GM12864 (cell line): ENCODE data around the gene TIGD6.

Experiments used
- DNase-seq: peaks from one replicate; pipeline ENCODE4 v3.0.0-alpha.2; 2011; ENCODE audit warnings: low read depth
- H3K4me3 ChIP-seq: 2 replicates; pipeline ENCODE4 v1.5.1; 2011; ENCODE audit warnings: mild to moderate bottlenecking, low read depth, low read length, control low read depth
- TF ChIP-seq, protein P1 (sequence below): IDR thresholded peaks from 2 replicates; pipeline ENCODE4 v1.5.1; 2011; ENCODE audit warnings: low read depth, mild to moderate bottlenecking, moderate library complexity, low read length, control low read depth, inconsistent platforms; ENCODE audit errors: missing control alignments

Gene TIGD6

DNA sequence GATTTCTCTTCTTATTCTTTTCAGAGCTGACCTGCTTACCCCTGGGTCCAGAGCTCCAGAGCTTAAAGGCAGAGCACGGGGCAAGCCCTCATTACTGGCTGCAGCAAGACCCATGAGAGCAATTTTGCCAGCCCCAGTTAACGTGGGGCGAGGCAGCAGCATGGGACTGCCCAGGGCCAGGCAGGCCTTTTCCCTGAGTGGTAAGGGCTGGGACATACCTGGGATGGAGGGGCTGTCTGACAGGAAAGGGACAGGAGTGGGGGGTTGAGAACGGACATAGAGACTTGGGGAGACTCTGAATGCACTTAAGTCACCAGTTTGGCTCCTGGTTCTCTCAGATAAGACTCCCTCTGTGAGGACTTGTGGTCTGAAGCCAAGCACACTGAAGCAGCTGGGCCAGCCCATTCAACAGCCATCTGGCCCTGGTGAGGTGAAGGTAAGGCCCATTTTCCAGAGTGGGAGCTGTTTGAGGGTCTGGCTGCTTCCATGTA, 26.3 kb upstream of the TIGD6 start:
- TF ChIP-seq, protein P1, sequence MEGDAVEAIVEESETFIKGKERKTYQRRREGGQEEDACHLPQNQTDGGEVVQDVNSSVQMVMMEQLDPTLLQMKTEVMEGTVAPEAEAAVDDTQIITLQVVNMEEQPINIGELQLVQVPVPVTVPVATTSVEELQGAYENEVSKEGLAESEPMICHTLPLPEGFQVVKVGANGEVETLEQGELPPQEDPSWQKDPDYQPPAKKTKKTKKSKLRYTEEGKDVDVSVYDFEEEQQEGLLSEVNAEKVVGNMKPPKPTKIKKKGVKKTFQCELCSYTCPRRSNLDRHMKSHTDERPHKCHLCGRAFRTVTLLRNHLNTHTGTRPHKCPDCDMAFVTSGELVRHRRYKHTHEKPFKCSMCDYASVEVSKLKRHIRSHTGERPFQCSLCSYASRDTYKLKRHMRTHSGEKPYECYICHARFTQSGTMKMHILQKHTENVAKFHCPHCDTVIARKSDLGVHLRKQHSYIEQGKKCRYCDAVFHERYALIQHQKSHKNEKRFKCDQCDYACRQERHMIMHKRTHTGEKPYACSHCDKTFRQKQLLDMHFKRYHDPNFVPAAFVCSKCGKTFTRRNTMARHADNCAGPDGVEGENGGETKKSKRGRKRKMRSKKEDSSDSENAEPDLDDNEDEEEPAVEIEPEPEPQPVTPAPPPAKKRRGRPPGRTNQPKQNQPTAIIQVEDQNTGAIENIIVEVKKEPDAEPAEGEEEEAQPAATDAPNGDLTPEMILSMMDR, result no peak
- no peak overlapping the region for H3K4me3 ChIP-seq
- DNase-seq, result no peak

GRCh38 chr5:150024346-150024984, 24.0 kb upstream of the TIGD6 start:
- TF ChIP-seq, protein P1, result no peak
- no peak overlapping the region for H3K4me3 ChIP-seq
- no peak for DNase-seq

DNA sequence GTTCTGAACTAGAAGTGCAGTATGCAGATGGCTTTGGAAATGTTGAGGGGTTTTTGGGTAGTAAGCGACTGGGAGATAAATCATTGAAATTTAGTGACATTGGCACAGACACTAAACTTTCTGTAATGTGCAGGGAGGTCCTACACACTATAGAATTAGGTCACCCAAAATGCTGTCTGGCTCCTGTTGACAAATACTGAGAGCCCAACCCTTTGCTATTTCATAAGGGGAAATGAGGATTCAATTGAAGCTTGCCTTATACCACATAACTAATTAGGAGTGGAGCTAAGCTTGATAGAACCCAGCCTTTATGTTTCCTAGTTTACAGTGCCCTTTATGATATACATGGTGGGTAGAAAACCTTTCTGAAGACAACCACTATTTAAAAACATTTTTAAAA, 22.7 kb upstream of the TIGD6 start:
- TF ChIP-seq, protein P1, result no peak
- no peak overlapping the region for H3K4me3 ChIP-seq
- DNase-seq, result no peak

DNA sequence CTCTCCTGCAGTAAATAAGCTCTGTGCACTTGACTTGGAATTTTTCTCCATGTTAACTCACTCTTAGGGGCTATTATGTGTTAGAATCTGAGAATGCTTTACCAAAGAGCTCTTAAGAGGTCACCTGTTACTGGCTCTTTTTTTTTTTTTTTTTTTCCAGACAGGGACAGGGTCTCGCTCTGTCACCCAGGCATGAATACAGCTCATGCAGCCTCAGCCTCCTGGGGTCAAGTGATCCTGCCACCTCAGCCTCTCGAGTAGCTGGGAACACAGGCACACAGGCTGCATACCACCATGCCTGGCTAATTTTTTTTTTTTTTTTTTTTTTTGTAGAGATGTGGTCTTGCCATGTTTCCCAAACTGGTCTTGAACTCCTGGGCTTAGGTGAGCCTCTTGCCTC, 22.2 kb upstream of the TIGD6 start:
- no peak for DNase-seq
- TF ChIP-seq, protein P1, result no peak
- no peak overlapping the region for H3K4me3 ChIP-seq

GRCh38 chr5:150022158-150022531, 21.7 kb upstream of the TIGD6 start:
- TF ChIP-seq, protein P1, result no peak
- H3K4me3 ChIP-seq, result no peak overlapping the region
- DNase-seq, result no peak

DNA sequence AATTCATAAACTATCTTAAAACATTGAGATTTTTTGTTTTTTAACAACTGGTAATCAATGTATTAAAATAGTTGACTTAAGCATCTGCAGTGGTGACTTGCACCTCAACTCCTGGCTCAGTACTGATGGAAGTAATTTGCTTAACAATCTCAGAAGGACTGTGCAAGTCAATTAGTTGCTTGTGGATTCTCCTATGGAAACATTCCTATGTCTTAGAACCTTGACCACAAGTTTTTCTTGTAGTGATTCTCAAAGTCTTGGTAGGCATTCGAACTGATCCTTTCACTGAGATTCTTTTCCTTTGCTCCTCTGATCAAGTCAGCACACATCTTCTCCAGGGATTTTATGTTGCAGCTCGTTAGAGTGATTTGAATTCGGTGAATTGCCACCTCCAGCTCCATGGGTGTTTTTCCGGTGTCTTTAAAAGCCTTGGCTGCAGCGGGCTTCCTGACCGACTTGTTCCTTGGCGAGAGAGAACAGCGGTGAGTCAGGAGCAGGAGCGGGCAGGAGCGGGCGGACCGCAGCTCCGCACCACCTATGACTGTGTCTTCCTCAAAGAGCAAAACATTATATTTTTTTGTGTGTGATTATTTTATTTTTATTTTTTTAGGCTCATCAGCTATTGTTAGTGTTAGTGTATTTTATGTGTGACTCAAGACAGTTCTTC, 21.2 kb upstream of the TIGD6 start:
- TF ChIP-seq, protein P1, result no peak
- no peak overlapping the region for H3K4me3 ChIP-seq
- no peak for DNase-seq

DNA sequence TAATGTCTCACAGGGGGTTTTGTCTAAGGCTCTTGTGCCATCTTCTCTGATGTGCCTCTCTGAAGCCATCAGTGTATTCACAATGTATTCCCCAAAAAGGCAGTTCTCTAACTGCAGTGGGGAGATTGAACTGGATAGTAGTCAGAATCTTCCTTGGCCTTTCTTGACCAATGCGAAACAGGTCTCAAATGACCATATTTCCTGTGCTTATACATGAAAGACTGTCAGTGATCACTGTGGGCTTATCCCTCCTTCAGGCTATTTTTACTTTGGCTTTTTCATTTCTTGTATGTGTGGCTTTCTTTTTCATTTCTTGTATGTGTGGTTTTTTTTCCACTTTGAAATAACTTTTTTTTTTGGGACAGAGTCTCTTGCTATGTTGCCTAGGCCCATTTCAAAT, 19.8 kb upstream of the TIGD6 start:
- no peak for DNase-seq

More for the DNA sequence above, 19.8 kb upstream of the TIGD6 start:
- TF ChIP-seq, protein P1, result no peak
- H3K4me3 ChIP-seq, result no peak overlapping the region
